ENCODE measurements around the gene CFAP52. TPM values are rescaled to one million over a fixed set of nuclear protein-coding genes. Genes with fewer than 3 reads are reported as not detected.
"Not testable (repeated sequence)": the region's sequence is repeated elsewhere in the genome, so short reads cannot be mapped to it uniquely, and the experiment has no call there.

The CFAP52 gene
- total RNA-seq, 1 experiment from 2014 or later: not detected

- not testable (repeated sequence) for H2BK5ac ChIP-seq (ENCODE audit: insufficient read length, low read length); H3K4ac ChIP-seq (ENCODE audit: low read depth, low read length); H3K27me3 ChIP-seq (ENCODE audit: insufficient read depth, low read length); H3K9me3 Mint-ChIP-seq; H3K27ac Mint-ChIP-seq; H3K56ac ChIP-seq (ENCODE audit: insufficient read length, low read depth, low read length); H3K4me2 ChIP-seq (ENCODE audit: insufficient read depth, insufficient read length, low read length); H4K5ac ChIP-seq (ENCODE audit: insufficient read length, low read depth, low read length); H2AFZ ChIP-seq (ENCODE audit: low read length); H3K4me1 ChIP-seq (ENCODE audit: insufficient read depth, low read length); H3K14ac ChIP-seq (ENCODE audit: insufficient read depth, low read length); H3K4me1 Mint-ChIP-seq; H3T11ph ChIP-seq (ENCODE audit: low read length); H2AK5ac ChIP-seq (ENCODE audit: insufficient read length, low read length); H3K9me3 ChIP-seq (ENCODE audit: control insufficient read depth, low read depth, low read length); H2BK20ac ChIP-seq (ENCODE audit: low read depth, low read length, poor library complexity, severe bottlenecking); H3K4me3 Mint-ChIP-seq; H3K27ac ChIP-seq (ENCODE audit: insufficient read length, low read depth, low read length); H3K36me3 Mint-ChIP-seq (ENCODE audit: insufficient read depth in 1 of 3, low read depth in 3 of 3); H4K8ac ChIP-seq (replicated peaks; ENCODE audit: insufficient read length, low read depth, low read length); H3K18ac ChIP-seq (ENCODE audit: insufficient read length, low read depth, low read length); H3K27me3 Mint-ChIP-seq (ENCODE audit: low read depth); H3K9ac ChIP-seq (ENCODE audit: extremely low read depth, insufficient read length, low read length); H2BK15ac ChIP-seq (ENCODE audit: low read depth, low read length); H3K23me2 ChIP-seq (ENCODE audit: insufficient read length, low read depth, low read length, poor library complexity, severe bottlenecking); H2BK12ac ChIP-seq (ENCODE audit: insufficient read length, low read depth, low read length); H4K91ac ChIP-seq (ENCODE audit: insufficient read length, low read depth, low read length); H3K79me2 ChIP-seq (ENCODE audit: insufficient read depth, low read length); H3K79me1 ChIP-seq (ENCODE audit: insufficient read depth, low read depth, low read length, poor library complexity, severe bottlenecking); H3K23ac ChIP-seq (ENCODE audit: insufficient read length, low read depth, low read length); H2BK120ac ChIP-seq (ENCODE audit: low read depth, low read length, poor library complexity, severe bottlenecking); H4K20me1 ChIP-seq (ENCODE audit: control insufficient read depth, insufficient read depth, insufficient read length)
- no CpG with 5 or more reads among the region's 6 CpGs for WGBS (ENCODE audit: extremely low coverage, insufficient read length, low lambda C conversion rate)
- DNase-seq: peak; percentile 68
- peak; percentile 73 for TF ChIP-seq CTCF (conservative IDR thresholded peaks at IDR 0.05)
These were observed 21.7 kb upstream of the CFAP52 start for GRCh38 chr17:9554715-9555114.

Data from H9 (cell line).